Measurements from ENCODE around the gene MMS19.

DNA sequence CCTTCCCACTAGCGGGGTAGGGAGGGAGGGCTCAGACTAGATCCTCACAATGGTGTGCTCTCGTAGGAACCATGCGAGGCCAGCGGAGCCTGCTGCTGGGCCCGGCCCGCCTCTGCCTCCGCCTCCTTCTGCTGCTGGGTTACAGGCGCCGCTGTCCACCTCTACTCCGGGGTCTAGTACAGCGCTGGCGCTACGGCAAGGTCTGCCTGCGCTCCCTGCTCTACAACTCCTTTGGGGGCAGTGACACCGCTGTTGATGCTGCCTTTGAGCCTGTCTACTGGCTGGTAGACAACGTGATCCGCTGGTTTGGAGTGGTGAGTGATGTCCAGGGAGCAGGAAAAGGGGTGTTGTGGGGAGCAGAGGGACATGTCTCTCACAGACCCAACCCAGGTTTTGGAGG lies 46.6 kb downstream of the MMS19 start:
- TF ChIP-seq, protein P1, sequence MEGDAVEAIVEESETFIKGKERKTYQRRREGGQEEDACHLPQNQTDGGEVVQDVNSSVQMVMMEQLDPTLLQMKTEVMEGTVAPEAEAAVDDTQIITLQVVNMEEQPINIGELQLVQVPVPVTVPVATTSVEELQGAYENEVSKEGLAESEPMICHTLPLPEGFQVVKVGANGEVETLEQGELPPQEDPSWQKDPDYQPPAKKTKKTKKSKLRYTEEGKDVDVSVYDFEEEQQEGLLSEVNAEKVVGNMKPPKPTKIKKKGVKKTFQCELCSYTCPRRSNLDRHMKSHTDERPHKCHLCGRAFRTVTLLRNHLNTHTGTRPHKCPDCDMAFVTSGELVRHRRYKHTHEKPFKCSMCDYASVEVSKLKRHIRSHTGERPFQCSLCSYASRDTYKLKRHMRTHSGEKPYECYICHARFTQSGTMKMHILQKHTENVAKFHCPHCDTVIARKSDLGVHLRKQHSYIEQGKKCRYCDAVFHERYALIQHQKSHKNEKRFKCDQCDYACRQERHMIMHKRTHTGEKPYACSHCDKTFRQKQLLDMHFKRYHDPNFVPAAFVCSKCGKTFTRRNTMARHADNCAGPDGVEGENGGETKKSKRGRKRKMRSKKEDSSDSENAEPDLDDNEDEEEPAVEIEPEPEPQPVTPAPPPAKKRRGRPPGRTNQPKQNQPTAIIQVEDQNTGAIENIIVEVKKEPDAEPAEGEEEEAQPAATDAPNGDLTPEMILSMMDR (IDR thresholded peaks at IDR 0.05) = no peak
- no peak for TF ChIP-seq POLR2A (IDR thresholded peaks at IDR 0.05)
